Panc1 (cell line): Measurements from ENCODE around the gene ZNF462. TPM values are rescaled to one million over a fixed set of nuclear protein-coding genes. Genes with fewer than 3 reads are reported as not detected.

Source experiments
- ATAC-seq: fragments of 200-7000 bp; cut with Tn5 transposase; 2 replicates; pipeline ENCODE4 v1.9.1; 2020; ENCODE audit warnings: mild to moderate bottlenecking, moderate library complexity
- BruUV-seq: library from RNA; stranded (reverse); fragments of 400-500 nt; replicated peaks from 2 replicates; lab custom pipeline; 2021; lab: Mats Ljungman, UMichigan
- CTCF ChIA-PET: fragments of 300-600 bp; sonication (Branson Sonifier 250); formaldehyde crosslinking; loops from one replicate; lab custom pipeline; 2022; ENCODE audit warnings: antibody characterized with exemption; lab: Charles Lee
- POLR2A ChIA-PET: fragments of 300-600 bp; sonication (Branson Sonifier 250); formaldehyde crosslinking; loops from one replicate; lab custom pipeline; 2022; ENCODE audit warnings: antibody characterized with exemption; lab: Charles Lee
- DNase-seq: peaks from one replicate; pipeline ENCODE4 v3.0.0-alpha.2; 2010; ENCODE audit warnings: low read depth, low spot score
- H3K27ac ChIP-seq: 2 replicates; pipeline ENCODE4 v1.5.1; 2011; ENCODE audit warnings: mild to moderate bottlenecking, low read length, inconsistent platforms
- H3K27me3 ChIP-seq: fragments of 200-500 bp; sonication (Bioruptor generic); 2 replicates; pipeline ENCODE4 v1.6.0; 2014; ENCODE audit warnings: low read length, inconsistent platforms; ENCODE audit not compliant: control insufficient read depth, insufficient read depth
- H3K36me3 ChIP-seq: fragments of 200-500 bp; sonication (Bioruptor generic); 2 replicates; pipeline ENCODE4 v1.5.1; 2014; ENCODE audit warnings: inconsistent platforms, mild to moderate bottlenecking, low read length, moderate library complexity; ENCODE audit not compliant: control insufficient read depth, insufficient read depth
- H3K4me1 ChIP-seq: 2 replicates; pipeline ENCODE4 v1.5.1; 2011; ENCODE audit warnings: inconsistent platforms, mild to moderate bottlenecking, low read length, moderate library complexity; ENCODE audit not compliant: control insufficient read depth, insufficient read depth
- H3K4me3 ChIP-seq, 2 experiments: 2 replicates each; pipeline ENCODE4 v1.5.1; 2011 to 2012; ENCODE audit warnings: low read depth in 2 of 2, low read length in 2 of 2, mild to moderate bottlenecking in 2 of 2, inconsistent platforms in 1 of 2, moderate library complexity in 1 of 2
- H3K9me3 ChIP-seq: fragments of 200-500 bp; sonication (Bioruptor generic); 2 replicates; pipeline ENCODE4 v1.5.1; 2014; ENCODE audit warnings: low read depth, mild to moderate bottlenecking, inconsistent platforms, low read length, moderate library complexity; ENCODE audit not compliant: control insufficient read depth, insufficient read depth
- CTCF ChIP-seq: fragments of 450-650 bp; IDR thresholded peaks from 2 replicates; pipeline ENCODE4 v1.5.1; 2017; ENCODE audit warnings: mild to moderate bottlenecking
- POLR2AphosphoS5 ChIP-seq: IDR thresholded peaks from 2 replicates; pipeline ENCODE4 v1.6.1; 2012; ENCODE audit warnings: mild to moderate bottlenecking, low read depth, low read length, moderate library complexity
- REST ChIP-seq, 2 experiments: IDR thresholded peaks; 2 replicates each; pipeline ENCODE4 v1.6.1; 2011 to 2012; ENCODE audit warnings: low read depth in 2 of 2, control low read depth in 1 of 2, low read length in 1 of 2, mild to moderate bottlenecking in 1 of 2, moderate library complexity in 1 of 2; ENCODE audit not compliant: insufficient read depth in 1 of 2
- SIN3A ChIP-seq: IDR thresholded peaks from 2 replicates; pipeline ENCODE4 v1.6.1; 2012; ENCODE audit warnings: low read depth, mild to moderate bottlenecking, low read length, moderate library complexity, borderline replicate concordance; ENCODE audit not compliant: insufficient read depth
- TCF7L2 ChIP-seq: IDR thresholded peaks from 2 replicates; pipeline ENCODE4 v1.6.1; 2011; ENCODE audit warnings: mild to moderate bottlenecking, low read depth, low read length, inconsistent platforms
- in situ Hi-C: cut with HindIII; loops from 2 replicates; pipeline ENCODE4 v1.10.0; 2016; ENCODE audit warnings: low sequenced_read_pairs, low pct_unique_long_range_greater_than_20kb
- intact Hi-C: fragments of 100-400 bp; cut with micrococcal nuclease; formaldehyde crosslinking; loops from one replicate; pipeline ENCODE4 v1.10.0; 2022; ENCODE audit not compliant: unreplicated experiment
- total RNA-seq: library from RNA; stranded (reverse); gene quantifications from one replicate; pipeline ENCODE4 v1.2.1, GENCODE V29; 2021; ENCODE audit not compliant: unreplicated experiment

The ZNF462 gene
- total RNA-seq, 1 experiment from 2014 or later = 34.8 TPM

- Histone ChIP-seq H3K27ac (no peak overlapping the region), H3K27me3 (no peaks in the 10 kb centered on the region), H3K9me3 (no peaks in the 10 kb centered on the region), H3K4me3 (no peak overlapping the region), H3K36me3 (peaks cover 5% of the 10 kb centered on the region; the same call in 1 of the 2 replicates), H3K4me1 (no peaks in the 10 kb centered on the region)
- CTCF ChIA-PET = no interaction called here
- intact Hi-C loops (no loop called here), in situ Hi-C loops (no loop called here)
- ATAC-seq (no peak), DNase-seq (no peak)
- BruUV-seq = no TSS peak
- TF ChIP-seq REST (IDR thresholded peaks at IDR 0.05; ENCODE audit: insufficient read depth in 1 of 2, low read depth in 2 of 2, low read length in 1 of 2) (no peak), CTCF (no peak), TCF7L2 (no peak), SIN3A (no peak), POLR2AphosphoS5 (no peak)
- POLR2A ChIA-PET = no interaction called here
These were observed 71.7 kb downstream of the ZNF462 start for GRCh38 chr9:106934442-106935238.

- TF ChIP-seq CTCF (no peak), SIN3A (no peak), TCF7L2 (no peak), POLR2AphosphoS5 (no peak), REST (IDR thresholded peaks at IDR 0.05; ENCODE audit: insufficient read depth in 1 of 2, low read depth in 2 of 2, low read length in 1 of 2) (no peak)
- H3K36me3 ChIP-seq = peaks cover 5% of the 10 kb centered on the region; the same call in 1 of the 2 replicates
- H3K27me3 ChIP-seq = no peaks in the 10 kb centered on the region
- ChIA-PET CTCF (no interaction called here), POLR2A (no interaction called here)
- BruUV-seq = no TSS peak
- ATAC-seq = no peak
- no peaks in the 10 kb centered on the region for H3K4me1 ChIP-seq
- DNase-seq = no peak
- H3K4me3 ChIP-seq = no peak overlapping the region
- in situ Hi-C loops = no loop called here
- intact Hi-C loops = no loop called here
- no peaks in the 10 kb centered on the region for H3K9me3 ChIP-seq
- H3K27ac ChIP-seq = no peak overlapping the region
These were observed 73.7 kb downstream of the ZNF462 start for GRCh38 chr9:106936680-106937079.
